SU-DHL-6 (cell line): ENCODE results near the gene PCGF1.

Experiments
- H2AFZ ChIP-seq: fragments of 200-600 bp; sonication (generic); 2 replicates; pipeline ENCODE4 v1.6.1; 2014; ENCODE audit warnings: low read depth, mild to moderate bottlenecking, moderate library complexity, mixed read lengths, antibody characterized with exemption, low read length; ENCODE audit not compliant: severe bottlenecking
- H3F3A ChIP-seq: fragments of 200-600 bp; shearing (Covaris generic); 2 replicates; pipeline ENCODE4 v1.6.0; 2016; ENCODE audit warnings: antibody characterized with exemption, mild to moderate bottlenecking; ENCODE audit not compliant: insufficient read depth
- H3K27ac ChIP-seq: fragments of 200-600 bp; sonication (generic); 2 replicates; pipeline ENCODE4 v1.5.1; 2016; ENCODE audit warnings: low read depth, mild to moderate bottlenecking, low read length, moderate library complexity, mixed read lengths
- H3K27me3 ChIP-seq: fragments of 200-600 bp; sonication (generic), shearing (Covaris generic); 2 replicates; pipeline ENCODE4 v1.6.0; 2014; ENCODE audit warnings: mild to moderate bottlenecking, low read length
- H3K36me3 ChIP-seq: fragments of 200-600 bp; sonication (generic); 2 replicates; pipeline ENCODE4 v1.6.1; 2014; ENCODE audit warnings: mild to moderate bottlenecking, low read length, mixed read lengths
- H3K4me2 ChIP-seq: fragments of 300-600, 200-600 bp; shearing (Covaris generic), sonication (generic); 2 replicates; pipeline ENCODE4 v1.6.0; 2014; ENCODE audit warnings: low read length, low read depth, mild to moderate bottlenecking; ENCODE audit not compliant: poor library complexity, severe bottlenecking
- H3K4me3 ChIP-seq: fragments of 200-600 bp; sonication (generic); 2 replicates; pipeline ENCODE4 v1.5.1; 2014; ENCODE audit warnings: antibody characterized with exemption, low read length, mild to moderate bottlenecking, mixed read lengths; ENCODE audit not compliant: insufficient read depth, poor library complexity, severe bottlenecking
- H3K79me2 ChIP-seq: fragments of 200-600 bp; sonication (generic); 2 replicates; pipeline ENCODE4 v1.6.1; 2014; ENCODE audit warnings: mild to moderate bottlenecking, low read length, moderate library complexity; ENCODE audit not compliant: insufficient read depth
- H3K9ac ChIP-seq: fragments of 200-600 bp; sonication (generic); 2 replicates; pipeline ENCODE4 v1.7.0; 2014; ENCODE audit warnings: mild to moderate bottlenecking, low read length
- H3K9me2 ChIP-seq: fragments of 200-600 bp; sonication (generic); replicated peaks from 2 replicates; pipeline ENCODE4 v1.6.1; 2014; ENCODE audit warnings: low read length; ENCODE audit not compliant: insufficient read depth
- H3K9me3 ChIP-seq: fragments of 200-600 bp; sonication (generic); 2 replicates; pipeline ENCODE4 v1.6.1; 2014; ENCODE audit warnings: low read length, mixed read lengths; ENCODE audit not compliant: insufficient read depth
- H4K20me1 ChIP-seq: fragments of 200-600 bp; sonication (generic); 2 replicates; pipeline ENCODE4 v1.6.1; 2014; ENCODE audit warnings: low read depth, mild to moderate bottlenecking, antibody characterized with exemption, low read length, moderate library complexity, mixed read lengths
- CTCF ChIP-seq: fragments of 200-600 bp; sonication (generic); IDR thresholded peaks from one replicate; pipeline ENCODE4 v1.5.1; 2017; ENCODE audit warnings: antibody characterized with exemption, mild to moderate bottlenecking, low read length, moderate library complexity; ENCODE audit not compliant: insufficient read depth, poor library complexity, severe bottlenecking
- EZH2phosphoT487 ChIP-seq: fragments of 200-600 bp; sonication (generic), shearing (Covaris generic); conservative IDR thresholded peaks from 2 replicates; pipeline ENCODE4 v1.6.1; 2018; ENCODE audit warnings: mild to moderate bottlenecking, antibody characterized with exemption, low read length, moderate library complexity, mixed read lengths

PCGF1 gene

DNA sequence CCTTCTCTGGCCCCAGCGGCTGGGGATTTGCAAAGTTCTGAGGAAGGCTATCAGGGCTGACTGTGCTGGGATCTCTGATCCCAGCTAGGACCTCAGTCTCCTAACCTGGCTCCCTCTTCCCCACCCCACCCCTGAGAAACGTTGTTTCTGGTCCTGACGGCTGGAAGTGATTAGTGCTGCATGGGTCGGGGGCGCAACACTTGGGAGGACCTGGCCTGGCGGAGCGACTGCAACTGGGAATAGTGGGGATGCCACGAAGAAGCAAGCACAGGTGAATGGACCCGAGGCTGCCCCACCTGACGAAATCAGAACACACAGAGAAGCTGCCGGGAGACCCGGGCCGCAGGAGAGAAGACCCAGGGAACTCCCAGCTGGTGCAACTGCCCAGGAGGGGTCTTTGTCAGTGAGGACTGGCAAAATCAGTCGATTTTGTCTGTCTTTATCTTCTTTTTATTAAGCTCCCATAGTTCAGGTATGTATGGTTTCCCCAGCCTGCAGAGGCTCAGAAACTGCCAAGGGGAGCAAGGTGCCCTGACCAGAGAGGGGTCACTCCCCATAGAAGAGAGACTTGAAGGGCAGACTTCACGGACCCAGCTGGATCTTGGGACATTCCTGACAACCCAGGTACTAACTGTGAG is 7.4 kb downstream of the PCGF1 start:
- no peak overlapping the region for H3K27ac ChIP-seq
- no peaks in the 10 kb centered on the region for H3K9me3 ChIP-seq
- H3K36me3 ChIP-seq = no peaks in the 10 kb centered on the region
- no peaks in the 10 kb centered on the region for H3F3A ChIP-seq
- no peaks in the 10 kb centered on the region for H4K20me1 ChIP-seq
- H2AFZ ChIP-seq = no peak overlapping the region
- H3K4me2 ChIP-seq = no peak overlapping the region
- no peak overlapping the region for H3K4me3 ChIP-seq
- no peaks in the 10 kb centered on the region for H3K9me2 ChIP-seq
- H3K9ac ChIP-seq = no peak overlapping the region
- no peak for TF ChIP-seq CTCF
- no peak for TF ChIP-seq EZH2phosphoT487
- no peaks in the 10 kb centered on the region for H3K27me3 ChIP-seq
- no peaks in the 10 kb centered on the region for H3K79me2 ChIP-seq

- no peak within 1 kb of the TSS for H3K4me3 ChIP-seq
- no peaks in the 10 kb centered on the region for H3K9me2 ChIP-seq
- TF ChIP-seq CTCF (no peak), EZH2phosphoT487 (no peak)
- H4K20me1 ChIP-seq = no peaks in the 10 kb centered on the region
- no peaks in the 10 kb centered on the region for H3K79me2 ChIP-seq
- no peaks in the 10 kb centered on the region for H3K36me3 ChIP-seq
- no peak within 1 kb of the TSS for H2AFZ ChIP-seq
- no peaks in the 10 kb centered on the region for H3F3A ChIP-seq
- H3K27ac ChIP-seq = no peak within 1 kb of the TSS
- H3K4me2 ChIP-seq = no peak within 1 kb of the TSS
- no peaks in the 10 kb centered on the region for H3K27me3 ChIP-seq
- no peaks in the 10 kb centered on the region for H3K9me3 ChIP-seq
- H3K9ac ChIP-seq = no peak within 1 kb of the TSS
Observed at GRCh38 chr2:74499267-74499939, 8.1 kb downstream of the PCGF1 start, which contains the start of gene LBX2. TSS of gene LBX2 (minus strand) at chr2:74499603. CDS start at chr2:74499537, 66 bp downstream.

GRCh38 chr2:74498500-74499266 is 8.8 kb downstream of the PCGF1 start:
- no peak overlapping the region for H3K27ac ChIP-seq
- no peaks in the 10 kb centered on the region for H3K9me3 ChIP-seq
- TF ChIP-seq CTCF = no peak
- TF ChIP-seq EZH2phosphoT487 = no peak
- H3K9me2 ChIP-seq = no peaks in the 10 kb centered on the region
- no peak overlapping the region for H2AFZ ChIP-seq
- H3K4me2 ChIP-seq = no peak overlapping the region
- H3F3A ChIP-seq = no peaks in the 10 kb centered on the region
- H3K36me3 ChIP-seq = no peaks in the 10 kb centered on the region
- H3K27me3 ChIP-seq = no peaks in the 10 kb centered on the region
- no peaks in the 10 kb centered on the region for H3K79me2 ChIP-seq
- H3K4me3 ChIP-seq = no peak overlapping the region
- H4K20me1 ChIP-seq = no peaks in the 10 kb centered on the region
- H3K9ac ChIP-seq = no peak overlapping the region
